HG03097 (cell line): ENCODE results near the gene EFEMP2.
A peak's percentile ranks its signal among the peaks of the same experiment; 100 is the strongest.

Experiments
- ATAC-seq: cut with Tn5 transposase; IDR thresholded peaks from one replicate; pipeline ENCODE4 v1.9.1; 2021; ENCODE audit not compliant: unreplicated experiment, low FRiP score

The EFEMP2 gene

GRCh38 chr11:65872586-65873317 is at the start of gene EFEMP2:
Gene EFEMP2 (minus strand): TSS chr11:65872800. CDS start chr11:65872354, 446 bp downstream.
- ATAC-seq, result no peak

DNA sequence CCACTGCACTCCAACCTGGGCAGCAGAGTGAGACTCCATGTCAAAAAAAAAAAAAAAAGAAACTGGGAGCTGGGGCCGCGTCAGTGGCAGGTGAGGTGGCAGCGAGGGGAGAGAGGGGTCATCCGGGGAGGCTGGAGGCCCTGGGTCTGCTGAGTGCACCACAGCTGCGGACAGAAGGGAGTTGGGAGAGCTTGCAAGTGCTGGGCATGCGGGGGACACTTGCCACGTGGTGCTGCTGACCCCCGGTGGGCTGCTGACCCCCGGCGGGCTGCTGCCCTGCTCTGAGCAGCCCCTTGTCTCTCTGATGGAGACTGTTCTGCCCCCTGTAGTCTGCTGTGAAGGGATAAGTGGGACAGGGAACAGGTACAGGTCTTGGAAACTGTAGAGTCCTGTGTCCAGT is 49.3 kb upstream of the EFEMP2 start:
- no peak for ATAC-seq

DNA sequence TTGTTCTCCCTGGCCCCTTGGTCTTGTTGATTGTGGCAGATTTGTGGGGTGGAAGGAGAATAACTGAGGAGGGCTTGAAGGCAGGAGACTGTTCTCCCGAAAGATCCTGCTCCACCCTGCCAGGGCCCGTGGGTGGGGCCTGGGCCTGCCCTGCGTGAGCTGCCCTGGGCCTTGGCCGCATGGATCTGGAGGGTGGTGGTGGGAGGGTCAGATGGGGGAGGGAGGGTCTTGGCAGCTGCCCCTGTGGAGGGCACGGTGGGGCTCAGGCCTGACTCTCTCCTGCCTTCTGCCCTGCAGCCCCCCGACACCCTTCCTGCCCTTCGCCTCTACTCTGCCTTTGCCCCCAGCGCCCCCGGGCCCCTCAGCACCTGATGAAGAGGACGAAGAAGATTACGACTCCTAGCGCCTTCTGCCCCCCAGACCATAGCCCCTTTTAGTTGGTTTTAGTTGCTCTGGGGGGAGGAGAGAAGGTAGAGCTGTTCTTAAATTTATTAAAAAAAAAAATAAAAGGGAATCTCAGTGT is 48.5 kb upstream of the EFEMP2 start:
- ATAC-seq, result no peak

- no peak for ATAC-seq
These were observed 47.8 kb upstream of the EFEMP2 start for GRCh38 chr11:65920372-65920802.

DNA sequence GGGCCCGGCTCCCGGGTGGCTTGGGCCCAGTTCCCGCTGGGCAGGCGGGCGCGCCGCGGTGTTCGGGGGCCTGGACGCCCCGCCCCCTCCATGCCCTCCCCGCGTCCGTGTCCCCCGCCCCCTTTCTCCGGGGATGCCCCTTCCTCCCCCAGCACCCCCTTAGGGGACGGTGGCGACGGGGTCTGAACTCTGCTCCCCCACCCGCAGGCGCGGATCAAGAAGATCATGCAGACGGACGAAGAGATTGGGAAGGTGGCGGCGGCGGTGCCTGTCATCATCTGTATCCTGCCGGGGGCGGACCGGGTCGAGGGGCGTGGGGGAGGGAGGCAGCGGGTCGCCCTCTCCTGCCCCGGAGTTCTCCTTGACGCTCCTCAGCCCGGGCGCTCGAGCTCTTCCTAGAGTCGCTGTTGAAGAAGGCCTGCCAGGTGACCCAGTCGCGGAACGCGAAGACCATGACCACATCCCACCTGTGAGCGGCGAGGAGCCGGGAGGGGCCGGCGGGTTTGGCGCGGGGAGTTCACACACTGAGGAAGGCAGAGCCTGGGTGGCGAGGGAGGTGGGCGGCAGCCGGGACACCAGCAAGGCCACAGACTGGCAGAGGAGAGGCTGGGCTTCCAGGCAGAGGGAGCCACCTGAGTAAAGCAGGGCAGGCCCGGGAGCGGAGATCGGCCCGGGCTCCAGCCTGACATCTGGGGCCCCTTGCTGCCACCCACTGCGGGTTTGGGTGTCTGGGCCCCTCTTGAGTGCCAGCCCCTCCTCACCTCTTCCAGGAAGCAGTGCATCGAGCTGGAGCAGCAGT is 47.2 kb upstream of the EFEMP2 start:
- ATAC-seq, result peak; percentile 20

DNA sequence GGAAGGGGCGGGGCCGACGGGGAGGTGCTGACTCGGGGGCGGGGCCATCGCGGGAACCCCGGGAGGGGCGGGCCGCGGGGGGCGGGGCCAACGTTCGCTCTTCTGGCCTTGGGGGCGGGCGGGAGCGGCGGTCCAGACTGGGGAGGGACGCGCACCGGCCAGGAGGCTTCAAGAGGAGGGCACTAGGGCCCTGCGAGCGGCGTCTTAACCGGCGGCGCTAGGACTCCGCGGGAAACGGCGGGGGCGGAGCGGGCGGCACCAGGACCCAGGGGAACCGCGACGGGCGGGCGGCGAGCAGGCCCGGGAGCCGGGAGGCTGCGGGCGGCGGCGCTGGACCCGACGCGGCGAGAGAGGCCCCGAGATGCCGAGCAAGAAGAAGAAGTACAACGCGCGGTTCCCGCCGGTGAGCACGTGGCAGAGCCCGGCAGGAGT is 46.6 kb upstream of the EFEMP2 start, which contains the start of gene DRAP1:
DRAP1 (plus strand) TSS at position 286 of the 432 bp plus-strand sequence; CDS start at position 362, 76 bp downstream.
- ATAC-seq, result peak; percentile 84

GRCh38 chr11:65918211-65919140 is 45.9 kb upstream of the EFEMP2 start, which contains the start of gene C11orf68:
Gene C11orf68 (minus strand): TSS chr11:65919062. CDS start chr11:65919031, 31 bp downstream.
- ATAC-seq, result peak; percentile 47

- ATAC-seq, result no peak
These were observed 45.0 kb upstream of the EFEMP2 start for GRCh38 chr11:65917434-65918210.

DNA sequence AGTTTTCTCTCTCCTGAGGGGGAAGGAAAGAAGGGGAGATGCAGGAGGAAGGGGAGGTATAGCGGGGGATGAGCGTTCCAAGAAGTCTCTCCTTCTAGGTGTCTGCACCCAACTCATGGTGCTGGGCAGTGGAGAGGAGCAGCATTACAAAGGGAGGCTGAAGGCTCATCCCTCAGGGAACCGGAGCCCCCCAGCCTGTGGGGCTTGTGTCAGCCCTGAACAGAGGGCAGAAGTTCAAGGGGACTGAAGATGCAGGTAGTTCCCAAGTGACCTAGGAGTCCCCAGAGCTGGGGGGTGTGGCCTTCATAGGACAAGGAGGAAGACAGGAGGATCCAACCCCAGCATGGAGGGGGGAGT is 44.5 kb upstream of the EFEMP2 start:
- ATAC-seq, result no peak

GRCh38 chr11:65916391-65916790 is 43.8 kb upstream of the EFEMP2 start:
- no peak for ATAC-seq

GRCh38 chr11:65915821-65916251 is 43.2 kb upstream of the EFEMP2 start:
- ATAC-seq, result no peak

- no peak for ATAC-seq
These were observed 42.7 kb upstream of the EFEMP2 start for GRCh38 chr11:65915101-65915820.

- no peak for ATAC-seq
These were observed 40.2 kb upstream of the EFEMP2 start for GRCh38 chr11:65912845-65913244.

- no peak for ATAC-seq
These were observed 39.3 kb upstream of the EFEMP2 start for GRCh38 chr11:65911682-65912568.

DNA sequence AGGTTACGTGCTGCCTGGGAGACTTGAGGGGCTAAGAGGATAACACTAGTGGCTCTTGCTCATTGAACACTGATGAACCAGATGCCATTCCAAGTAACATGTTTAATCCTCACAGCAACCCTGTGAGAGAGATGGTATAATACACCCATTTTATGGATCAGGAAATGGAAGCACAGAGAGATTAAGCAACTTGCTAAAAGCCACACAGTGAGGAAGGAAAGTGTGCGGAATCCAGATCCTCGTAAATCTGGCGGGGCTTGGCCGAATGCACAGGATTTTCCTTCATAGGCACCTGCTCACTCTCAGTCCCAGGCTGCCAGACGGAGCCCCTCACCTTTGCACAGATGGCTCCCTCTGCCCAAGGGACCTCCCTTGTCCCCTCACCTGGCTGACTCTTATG is 35.3 kb upstream of the EFEMP2 start:
- ATAC-seq, result no peak

DNA sequence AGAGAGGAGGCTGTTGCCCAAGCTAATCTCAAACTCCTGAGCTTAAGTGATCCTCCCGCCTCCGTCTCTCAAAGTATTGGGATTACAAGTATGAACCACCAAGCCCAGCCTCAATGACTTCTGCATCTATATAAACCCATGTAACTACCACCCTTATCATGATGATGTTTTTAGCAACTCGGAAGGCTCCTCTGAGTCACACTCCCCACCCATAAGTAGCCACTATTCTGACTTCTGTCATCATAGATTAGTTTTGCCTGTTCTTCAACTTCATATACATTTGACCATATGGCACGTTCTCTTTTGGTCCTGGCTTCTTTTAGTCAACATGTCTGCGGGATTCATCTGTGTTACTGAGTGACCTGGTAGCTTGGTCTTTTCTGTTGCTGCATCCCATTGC is 34.0 kb upstream of the EFEMP2 start:
- ATAC-seq, result no peak

- ATAC-seq, result no peak
These were observed 31.1 kb upstream of the EFEMP2 start for GRCh38 chr11:65903715-65904114.

GRCh38 chr11:65903068-65903481 is 30.5 kb upstream of the EFEMP2 start:
- no peak for ATAC-seq
